ENCODE measurements around the gene FIGNL2.
"Not testable (repeated sequence)": the region's sequence is repeated elsewhere in the genome, so short reads cannot be mapped to it uniquely, and the experiment has no call there.

FIGNL2 gene, protein sequence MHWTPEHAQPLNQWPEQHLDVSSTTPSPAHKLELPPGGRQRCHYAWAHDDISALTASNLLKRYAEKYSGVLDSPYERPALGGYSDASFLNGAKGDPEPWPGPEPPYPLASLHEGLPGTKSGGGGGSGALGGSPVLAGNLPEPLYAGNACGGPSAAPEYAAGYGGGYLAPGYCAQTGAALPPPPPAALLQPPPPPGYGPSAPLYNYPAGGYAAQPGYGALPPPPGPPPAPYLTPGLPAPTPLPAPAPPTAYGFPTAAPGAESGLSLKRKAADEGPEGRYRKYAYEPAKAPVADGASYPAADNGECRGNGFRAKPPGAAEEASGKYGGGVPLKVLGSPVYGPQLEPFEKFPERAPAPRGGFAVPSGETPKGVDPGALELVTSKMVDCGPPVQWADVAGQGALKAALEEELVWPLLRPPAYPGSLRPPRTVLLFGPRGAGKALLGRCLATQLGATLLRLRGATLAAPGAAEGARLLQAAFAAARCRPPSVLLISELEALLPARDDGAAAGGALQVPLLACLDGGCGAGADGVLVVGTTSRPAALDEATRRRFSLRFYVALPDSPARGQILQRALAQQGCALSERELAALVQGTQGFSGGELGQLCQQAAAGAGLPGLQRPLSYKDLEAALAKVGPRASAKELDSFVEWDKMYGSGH

DNA sequence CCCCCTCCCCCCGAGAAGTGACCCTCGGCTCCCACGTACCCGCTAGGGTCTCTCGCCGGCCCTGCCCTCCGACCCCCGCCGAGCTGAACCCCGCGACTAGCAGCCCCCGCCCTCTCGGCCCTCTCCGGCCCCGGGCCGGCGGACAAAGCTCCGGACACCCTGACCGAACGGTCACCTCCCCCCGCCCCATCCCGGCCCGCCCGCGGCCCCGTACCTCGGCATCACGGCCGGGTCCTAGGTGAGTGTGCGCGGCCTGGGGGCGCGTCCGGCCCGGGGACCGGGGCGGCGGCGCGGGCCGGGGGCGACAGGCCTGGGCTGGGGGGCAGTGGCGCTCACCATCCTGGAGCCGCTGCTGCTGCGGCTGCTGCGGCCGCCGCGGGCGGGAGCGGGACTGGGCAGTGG lies at the start of gene FIGNL2:
Gene FIGNL2, minus strand, starts transcription at position 393 of the 402 bp plus-strand sequence. CDS start 26,305 bp downstream, outside the sequence.
- peak; percentile 28 for DNase-seq (ENCODE audit: low read depth, low spot score)

DNA sequence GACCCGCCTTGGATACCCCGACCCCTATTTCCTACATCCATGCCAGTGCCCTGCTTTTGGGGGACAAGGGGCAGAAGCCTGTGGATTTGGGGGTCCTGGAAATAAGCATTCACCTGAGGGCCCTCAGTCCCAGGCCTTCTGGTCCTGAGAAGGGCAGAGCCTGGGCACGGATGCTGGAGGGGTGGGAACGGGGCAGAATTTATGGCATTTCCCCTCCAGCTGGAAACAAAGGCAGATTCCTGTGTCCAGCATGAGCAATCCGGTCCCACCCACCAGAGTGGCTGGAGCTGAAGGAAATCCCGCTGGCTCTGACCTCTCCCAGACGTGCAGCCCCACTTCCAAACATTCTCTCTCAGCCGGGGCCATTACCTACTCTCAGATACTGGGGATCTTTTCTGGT lies 48.7 kb upstream of the FIGNL2 start:
- no peak for DNase-seq (ENCODE audit: low read depth, low spot score)

DNA sequence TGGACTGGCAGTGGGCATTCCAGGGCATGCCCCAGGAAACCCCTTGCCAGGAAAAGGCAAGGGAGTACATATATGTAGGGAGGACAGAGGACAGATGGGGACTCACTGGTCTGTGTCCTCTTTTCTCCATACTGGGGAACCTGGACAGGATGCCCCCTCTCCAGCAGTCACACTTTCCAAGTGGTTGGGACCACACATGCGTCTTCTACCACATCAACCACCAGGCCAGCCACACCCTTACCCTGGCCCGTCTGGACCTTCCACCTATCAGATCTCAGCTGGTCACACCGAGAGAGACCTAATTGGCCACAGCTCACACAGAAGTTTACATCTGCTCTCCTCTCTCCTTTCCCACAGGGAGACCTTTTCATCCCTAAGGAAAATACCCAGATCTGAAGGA lies 47.7 kb upstream of the FIGNL2 start:
- DNase-seq (ENCODE audit: low read depth, low spot score): no peak

DNA sequence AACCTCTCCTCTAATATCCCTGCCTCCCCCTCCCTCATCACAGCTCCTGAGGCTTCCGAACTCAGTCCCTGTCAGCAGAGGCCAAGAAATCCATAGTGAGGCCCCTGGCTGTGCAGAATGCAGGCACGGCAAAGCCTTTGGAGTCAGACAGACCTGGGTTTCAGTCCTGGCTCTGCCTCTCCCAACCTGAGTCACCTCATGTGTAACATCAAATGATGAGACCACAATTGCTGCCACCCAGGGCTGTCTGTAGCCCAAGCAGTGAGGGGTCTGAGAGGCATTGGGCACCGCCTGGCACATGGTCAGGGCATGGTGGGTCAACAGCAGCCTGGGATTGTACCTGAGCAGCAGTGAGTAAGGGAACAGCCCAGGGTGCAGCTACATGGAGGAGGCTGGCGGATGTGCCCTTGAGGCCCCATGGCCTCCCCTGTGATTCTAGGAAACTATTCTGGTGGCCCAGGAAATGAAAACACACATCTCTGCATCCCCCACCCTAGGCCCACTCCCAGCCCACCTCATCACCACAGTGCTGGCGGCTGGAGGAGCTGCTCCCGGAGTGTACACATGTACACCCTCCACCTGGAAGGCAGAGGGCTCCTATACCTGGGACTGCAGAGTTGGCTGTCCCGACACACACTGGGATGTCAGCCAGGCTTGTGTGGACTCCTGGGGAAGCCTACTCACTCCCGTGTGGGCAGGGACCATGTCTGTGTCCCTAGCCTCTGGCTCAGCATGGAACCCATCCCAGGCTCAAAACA lies 47.0 kb upstream of the FIGNL2 start:
- no peak for DNase-seq (ENCODE audit: low read depth, low spot score)

DNA sequence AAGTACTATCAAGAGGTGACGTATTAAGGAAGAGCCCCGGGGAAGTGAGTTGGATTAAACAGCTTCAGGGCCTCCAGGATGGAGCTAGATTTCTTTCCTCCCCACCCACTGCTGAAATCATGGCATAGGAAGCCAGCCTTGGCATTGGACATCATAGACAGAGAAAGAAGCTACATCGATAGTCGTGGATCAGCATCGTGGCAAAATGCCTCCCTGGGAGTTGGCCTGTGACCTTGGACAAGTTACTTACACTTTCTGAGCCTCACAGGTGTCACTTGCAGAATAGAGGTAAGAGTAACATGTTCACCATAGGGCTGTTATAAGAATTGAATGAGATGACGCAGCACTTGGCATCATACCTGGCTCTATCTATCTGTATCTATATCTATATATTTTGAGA lies 45.3 kb upstream of the FIGNL2 start:
- DNase-seq (ENCODE audit: low read depth, low spot score): no peak

DNA sequence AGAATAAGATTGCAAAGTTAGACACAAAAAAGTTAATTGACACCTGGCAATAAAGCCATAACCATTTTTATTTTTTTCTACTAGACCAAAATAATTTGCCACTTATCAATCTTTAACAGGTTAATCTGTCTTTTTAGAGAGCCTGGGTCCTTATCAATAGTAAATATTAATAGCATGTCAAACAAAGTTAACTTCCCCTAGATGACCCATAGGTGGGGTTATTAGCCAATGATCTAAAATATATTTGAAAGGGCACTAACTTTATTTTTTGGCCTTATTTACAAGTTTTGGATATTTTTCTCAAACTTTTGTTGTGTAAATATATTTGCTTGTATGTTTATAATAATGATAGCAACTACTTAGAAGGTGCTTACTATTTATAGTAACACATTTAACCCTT lies 43.3 kb upstream of the FIGNL2 start:
- DNase-seq (ENCODE audit: low read depth, low spot score): no peak

DNA sequence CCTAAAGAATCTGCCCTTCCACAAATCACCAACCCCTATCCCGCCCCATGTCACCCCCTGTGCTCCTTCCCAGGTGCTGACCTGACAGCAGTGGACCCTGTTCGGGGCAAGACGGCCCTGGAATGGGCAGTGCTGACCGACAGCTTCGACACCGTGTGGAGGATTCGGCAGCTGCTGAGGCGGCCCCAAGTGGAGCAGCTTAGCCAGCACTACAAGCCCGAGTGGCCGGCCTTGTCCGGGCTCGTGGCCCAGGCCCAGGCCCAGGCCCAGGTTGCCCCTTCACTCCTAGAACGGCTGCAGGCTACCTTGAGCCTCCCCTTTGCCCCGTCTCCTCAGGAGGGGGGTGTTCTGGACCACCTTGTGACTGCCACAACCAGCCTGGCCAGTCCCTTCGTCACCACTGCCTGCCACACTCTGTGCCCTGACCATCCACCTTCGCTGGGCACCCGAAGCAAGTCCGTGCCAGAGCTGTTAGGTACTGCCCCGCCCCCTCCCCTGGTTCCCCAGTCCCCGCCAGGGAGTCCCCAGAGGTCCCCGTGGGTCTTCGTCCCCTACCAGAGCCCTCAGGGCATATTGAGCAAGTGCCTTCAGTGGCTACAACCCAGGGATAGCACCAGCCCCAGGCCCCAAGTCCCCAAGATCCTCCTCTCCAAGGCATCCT lies 42.1 kb upstream of the FIGNL2 start:
- no peak for DNase-seq (ENCODE audit: low read depth, low spot score)

DNA sequence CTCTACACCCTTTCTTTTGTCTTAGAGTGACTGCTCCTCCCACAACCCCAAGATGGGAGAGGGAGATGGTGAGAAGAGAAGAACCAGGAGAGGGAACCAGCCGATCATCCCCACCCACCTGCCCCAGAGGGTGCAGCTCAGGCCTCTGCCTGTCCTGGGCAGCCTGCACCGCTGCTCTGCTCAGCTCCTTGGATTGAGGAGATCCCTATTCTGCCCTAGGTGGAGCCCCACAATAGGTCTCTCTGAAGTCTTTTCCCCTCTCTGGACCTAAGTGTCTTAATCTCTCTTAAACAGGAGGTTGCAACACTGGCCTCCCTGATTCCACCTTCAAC lies 41.6 kb upstream of the FIGNL2 start:
- DNase-seq (ENCODE audit: low read depth, low spot score): no peak

DNA sequence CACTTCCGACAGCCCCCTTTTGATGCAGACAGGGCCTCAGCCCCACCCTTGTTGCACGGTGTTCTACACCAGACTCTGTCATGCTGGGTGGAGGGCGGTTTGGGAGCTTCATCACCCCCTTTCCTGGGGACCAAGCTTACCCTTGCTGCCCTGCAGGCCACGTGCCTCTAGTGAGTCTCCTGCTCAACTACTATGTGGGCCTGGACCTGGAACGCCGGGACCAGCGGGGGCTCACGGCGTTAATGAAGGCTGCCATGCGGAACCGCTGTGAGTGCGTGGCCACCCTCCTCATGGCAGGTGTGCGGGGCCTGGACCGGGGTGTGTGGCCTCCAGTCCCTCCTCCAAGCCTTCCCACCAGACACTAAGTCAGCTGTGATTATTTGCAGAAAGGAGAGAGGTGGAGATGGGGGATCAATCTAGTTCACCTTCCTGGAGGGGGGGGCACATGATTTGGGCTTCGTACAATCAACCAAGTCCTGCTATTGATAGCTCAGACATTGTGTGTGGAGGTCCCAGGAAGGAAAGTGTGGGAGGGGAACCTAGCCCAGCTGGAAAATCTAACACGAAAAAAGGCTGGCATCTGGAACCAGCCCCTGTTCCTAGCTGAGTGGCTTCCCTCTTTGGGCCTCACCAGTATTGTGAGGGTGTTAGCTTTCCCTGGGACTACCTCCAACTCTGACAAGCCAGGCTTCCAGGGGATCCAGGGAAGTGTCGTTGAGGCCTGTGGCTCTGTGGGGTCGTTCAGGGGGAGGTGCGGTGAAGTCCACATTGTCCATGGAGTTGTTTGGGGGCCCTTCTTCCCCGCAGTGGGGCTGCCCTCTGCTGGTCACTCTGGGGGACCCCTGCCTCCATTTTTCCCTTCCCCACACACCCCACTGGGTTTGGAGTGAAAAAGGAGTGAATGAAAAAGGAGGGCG lies 41.0 kb upstream of the FIGNL2 start:
- no peak for DNase-seq (ENCODE audit: low read depth, low spot score)

DNA sequence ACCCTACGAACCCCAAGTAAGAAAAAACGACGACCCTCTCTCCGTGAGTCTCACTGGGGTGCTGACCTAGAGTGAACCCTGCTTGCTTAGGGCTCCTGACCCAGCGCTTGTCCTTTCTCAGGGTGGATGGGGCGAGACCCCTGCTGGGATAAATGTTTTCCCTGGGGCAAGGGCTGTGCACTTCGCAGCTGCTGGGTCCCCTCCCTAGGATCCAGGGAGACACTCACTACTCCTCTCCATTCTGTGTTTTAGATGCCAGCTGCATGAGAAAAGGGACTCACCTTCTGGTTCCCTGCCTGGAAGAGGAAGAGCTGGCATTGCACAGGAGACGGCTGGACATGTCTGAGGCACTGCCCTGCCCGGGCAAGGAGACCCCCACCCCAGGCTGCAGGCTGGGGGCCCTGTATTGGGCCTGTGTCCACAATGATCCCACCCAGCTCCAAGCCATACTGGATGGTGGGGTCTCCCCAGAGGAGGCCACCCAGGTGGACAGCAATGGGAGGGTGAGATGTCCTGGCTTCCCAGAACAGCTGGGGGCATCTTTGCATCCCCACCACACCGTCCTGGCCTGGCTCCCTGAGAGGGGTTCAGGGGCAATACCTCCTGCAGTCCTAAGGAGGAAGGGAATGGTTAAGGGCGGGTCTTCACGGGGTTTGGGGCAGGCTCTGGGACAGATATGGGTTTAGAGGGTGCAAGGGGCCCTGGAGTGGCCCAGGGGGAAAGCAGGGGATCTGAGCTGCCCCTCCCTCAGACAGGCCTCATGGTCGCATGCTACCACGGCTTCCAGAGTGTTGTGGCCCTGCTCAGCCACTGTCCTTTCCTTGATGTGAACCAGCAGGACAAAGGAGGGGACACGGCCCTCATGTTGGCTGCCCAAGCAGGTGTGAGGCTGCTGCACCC lies 40.0 kb upstream of the FIGNL2 start:
- DNase-seq (ENCODE audit: low read depth, low spot score): no peak

DNA sequence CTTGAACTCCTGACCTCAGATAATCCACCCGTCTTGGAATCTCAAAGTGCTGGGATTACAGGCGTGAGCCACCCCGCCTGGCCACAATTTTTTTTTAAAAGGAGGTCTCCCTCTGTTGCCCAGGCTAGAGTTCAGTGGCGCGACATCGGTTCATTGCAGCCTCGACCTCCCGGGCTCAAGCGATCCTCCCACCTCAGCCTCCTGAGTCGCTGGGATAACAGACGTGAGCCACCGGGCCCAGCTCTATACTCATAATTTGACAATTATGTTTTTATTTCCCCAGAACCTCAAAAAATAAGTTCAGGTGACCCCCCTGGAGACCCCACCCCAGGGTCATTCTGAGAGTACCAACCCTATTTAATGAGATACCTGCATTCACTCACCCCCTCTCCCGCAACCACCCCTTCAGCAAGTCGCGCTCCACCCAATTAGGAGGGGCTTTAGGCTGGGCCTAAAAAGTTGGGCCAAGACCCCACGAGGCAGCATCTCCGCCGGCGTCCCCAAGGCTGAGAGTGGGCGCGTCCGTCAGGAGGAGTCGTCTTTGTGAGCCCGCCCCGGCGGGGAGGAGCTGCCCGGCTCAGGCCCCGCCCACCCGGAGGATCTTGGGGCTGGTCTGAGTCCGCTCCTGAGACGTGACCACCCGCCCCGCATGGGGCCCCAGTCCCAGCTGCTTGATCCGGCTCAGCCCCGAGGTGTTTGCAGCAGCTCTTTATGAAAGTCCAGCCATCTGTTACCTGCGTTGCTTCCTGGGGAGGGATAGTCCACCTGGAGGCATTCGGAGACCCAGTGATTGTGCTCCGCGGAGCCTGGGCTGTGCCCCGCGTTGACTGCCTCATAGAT lies 39.2 kb upstream of the FIGNL2 start, which contains the start of gene ANKRD33:
Gene ANKRD33, plus strand, starts transcription at position 628 of the 840 bp plus-strand sequence. Its CDS starts 84 bp downstream, at position 712.
- peak; percentile 28 for DNase-seq (ENCODE audit: low read depth, low spot score)

DNA sequence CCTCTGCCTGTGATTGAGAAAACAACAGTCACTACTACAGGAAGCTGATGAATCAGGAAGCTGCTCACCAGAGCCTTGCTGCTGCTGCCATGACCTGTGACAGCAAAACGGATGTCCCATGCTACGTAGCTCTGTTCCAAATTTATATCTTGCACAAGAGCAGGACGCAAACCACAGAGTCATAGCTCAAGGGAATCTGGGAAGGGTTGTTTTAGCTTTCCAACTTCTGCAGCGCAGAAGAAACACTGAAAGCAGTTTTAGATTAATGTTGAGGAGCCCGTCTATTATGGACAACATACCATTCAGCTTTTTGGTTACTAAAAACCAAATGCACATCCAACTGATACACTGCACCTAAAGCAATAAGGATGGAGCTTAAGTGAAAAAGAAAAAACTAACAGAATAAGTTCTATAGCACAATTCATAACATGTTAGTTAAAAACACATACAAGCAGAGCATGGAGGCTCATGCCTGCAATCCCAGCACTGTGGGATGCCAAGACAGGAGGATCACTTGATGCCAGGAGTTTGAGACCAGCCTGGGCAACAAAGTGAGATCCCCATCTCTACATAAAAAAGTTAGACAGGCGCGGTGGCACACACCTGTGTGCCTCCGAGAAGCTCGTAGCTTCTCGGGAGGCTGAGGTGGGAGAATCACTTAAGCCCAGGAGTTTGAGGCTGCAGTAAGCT lies 37.6 kb upstream of the FIGNL2 start:
- DNase-seq (ENCODE audit: low read depth, low spot score): peak; percentile 67

DNA sequence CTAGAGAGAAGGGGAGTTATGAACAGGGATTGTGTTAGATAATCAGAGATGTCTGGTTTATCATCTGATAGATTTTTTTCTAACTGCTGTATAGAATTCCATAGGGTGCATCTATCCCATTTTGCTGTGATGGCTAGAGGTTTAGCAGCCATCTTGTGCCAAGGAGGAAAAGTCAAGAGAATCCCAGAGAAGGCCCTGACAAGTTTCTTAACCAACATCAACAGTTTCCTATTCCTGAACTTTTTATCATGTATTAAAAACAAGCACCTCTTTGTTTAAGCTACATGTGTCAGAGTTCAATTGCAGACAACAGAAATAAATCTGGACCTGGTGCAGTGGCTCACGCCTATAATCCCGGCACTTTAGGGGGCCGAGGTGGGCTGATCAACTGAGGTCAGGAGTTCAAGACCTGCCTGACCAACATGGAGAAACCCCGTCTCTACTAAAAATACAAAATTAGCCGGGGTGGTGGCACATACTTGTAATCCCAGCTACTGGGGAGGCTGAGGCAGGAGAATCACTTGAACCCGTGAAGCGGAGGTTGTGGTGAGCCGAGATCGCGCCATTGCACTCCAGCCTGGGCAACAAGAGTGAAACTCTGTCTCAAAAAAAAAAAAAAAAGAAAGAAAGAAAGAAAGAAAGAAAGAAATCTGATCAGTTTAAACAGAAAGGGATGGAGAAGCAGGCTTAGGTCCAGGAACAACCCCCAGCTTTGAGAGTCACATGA lies 36.9 kb upstream of the FIGNL2 start:
- DNase-seq (ENCODE audit: low read depth, low spot score): not testable (repeated sequence)

DNA sequence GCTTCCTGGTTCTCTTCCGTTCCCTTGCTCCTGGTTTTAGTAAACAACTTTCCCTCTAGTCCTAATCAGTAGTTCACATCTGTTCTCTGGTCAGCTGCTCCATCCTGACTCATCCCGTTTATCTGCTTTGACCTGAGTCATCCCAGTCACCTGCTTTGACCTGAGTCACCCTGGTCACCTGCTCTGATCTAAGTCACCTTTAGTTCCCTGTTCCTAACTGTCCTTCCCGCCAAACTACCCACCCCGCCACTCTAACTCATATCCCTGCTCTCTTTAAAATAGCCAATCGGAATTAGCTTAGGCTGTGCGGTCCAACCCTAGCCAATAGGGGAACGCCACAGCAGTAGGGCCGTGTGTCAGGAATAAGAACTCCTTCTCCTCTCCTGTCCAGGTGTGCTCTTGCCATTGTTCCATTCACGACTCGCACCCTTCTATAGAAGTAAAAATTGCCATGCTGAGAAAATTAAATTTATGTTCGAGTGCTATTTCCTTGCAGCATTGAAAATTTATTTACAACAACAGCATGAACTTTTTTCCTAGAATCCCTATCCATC lies 36.2 kb upstream of the FIGNL2 start:
- no peak for DNase-seq (ENCODE audit: low read depth, low spot score)

DNA sequence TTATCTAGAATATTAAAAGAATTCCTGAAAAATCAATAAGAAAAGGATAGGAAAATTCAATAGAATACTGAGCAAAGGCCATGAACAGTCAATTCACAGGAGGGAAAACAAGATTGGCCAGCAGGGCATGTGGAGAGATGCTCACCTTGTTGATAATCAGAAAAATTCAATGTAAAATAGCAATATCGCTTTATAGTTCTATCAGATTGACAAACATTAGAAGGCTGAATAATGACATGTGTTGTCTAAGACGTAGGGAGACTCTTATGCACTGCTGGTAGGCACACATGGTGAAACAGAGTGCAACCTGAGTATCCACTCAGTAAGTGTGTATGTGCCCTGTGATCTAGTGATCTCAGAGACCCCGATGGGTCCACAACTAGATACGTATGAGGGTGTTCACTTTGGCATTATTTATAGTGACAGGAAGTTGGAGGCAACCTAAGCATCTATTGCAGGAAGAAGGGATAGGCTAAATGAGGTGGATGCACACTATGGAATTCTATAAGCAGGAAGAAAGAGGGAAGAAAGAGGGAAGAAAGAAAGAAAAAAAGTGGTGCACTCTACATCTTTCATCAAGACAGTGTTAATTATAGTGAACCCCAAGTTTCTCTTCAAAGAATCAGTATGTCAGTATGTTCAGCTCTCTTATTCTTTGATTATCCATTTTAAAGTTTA lies 35.6 kb upstream of the FIGNL2 start:
- DNase-seq (ENCODE audit: low read depth, low spot score): no peak

DNA sequence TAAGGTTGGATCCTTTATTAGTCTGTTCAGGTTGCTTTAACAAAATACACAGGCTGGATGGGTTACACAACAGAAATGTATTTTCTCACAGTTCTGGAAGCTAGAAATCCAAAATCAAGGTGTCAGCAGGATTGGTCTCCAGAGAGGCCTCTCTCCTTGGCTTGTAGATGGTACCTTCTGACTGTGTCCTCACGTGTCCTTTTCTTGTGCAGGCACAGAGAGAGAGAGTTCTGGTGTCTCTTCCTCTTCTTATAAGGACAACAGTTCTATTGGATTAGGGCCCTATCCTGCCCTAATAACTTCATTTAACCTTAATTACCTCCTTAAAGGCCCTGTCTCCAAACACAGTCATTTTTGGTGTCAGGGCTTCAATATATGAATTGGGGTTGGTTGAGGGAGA lies 34.8 kb upstream of the FIGNL2 start:
- DNase-seq (ENCODE audit: low read depth, low spot score): no peak

DNA sequence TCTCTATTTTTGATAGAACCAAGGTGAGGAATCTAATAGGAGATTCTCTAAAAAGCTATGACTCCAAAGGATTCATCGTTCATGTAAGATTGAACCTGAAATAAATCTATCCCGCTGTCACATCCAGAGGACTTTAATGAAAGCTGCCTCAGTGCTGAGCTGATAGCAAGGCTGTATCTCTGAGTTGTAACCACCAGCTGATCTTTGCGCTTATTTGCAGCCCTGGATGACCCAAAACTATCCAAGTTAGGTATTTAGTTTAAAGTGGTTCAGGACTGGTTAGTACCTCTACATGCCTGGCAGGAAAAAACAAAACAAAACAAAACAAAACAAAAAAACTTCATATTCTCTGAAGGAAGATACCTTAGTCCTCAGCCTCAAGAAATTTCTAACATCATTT lies 30.6 kb upstream of the FIGNL2 start:
- DNase-seq (ENCODE audit: low read depth, low spot score): no peak
